ENCODE measurements around the gene SLFN14.
"Not testable (repeated sequence)": the region's sequence is repeated elsewhere in the genome, so short reads cannot be mapped to it uniquely, and the experiment has no call there.

The SLFN14 gene

DNA sequence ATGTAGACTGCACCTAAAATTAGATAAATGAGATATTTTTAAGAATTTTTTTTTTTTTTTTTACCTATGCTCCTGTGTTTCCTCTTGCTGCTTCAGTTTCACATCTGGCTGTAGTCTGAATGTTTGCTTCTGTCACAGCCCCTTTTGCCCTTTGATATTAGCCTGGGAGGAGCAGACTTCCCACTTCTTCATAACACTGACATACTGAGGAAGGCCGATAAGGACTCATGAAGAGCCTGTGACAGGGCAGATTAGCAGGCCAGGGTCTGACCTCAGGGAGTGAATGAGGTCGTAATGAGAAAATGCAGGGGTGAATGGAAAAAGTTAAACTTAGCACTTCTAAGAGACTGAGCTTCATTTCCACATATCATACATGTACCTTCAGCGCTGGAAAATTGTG is at the start of gene SLFN14:
TSS of gene SLFN14 (minus strand) at position 117 of the 400 bp plus-strand sequence. CDS start 2,757 bp downstream, outside the sequence.
- no peak for DNase-seq

DNA sequence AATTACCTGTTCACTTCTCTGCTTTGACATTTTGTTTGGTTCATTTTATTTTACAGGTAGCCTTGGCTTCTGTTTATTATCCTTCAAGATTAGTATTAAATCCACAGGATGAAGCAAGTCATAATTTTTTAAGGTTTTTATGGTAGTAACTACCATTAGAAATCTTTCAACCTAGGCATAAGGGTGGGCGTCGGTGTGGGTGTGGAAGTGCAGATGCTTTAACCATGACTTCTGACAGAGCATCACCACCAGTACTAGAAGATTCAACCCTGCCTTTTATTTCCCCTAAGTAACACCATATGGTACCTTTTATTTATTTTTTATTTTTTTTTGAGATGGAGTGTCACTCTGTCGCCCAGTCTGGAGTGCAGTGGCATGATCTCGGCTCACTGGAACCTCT is 49.2 kb upstream of the SLFN14 start:
- no peak for DNase-seq

DNA sequence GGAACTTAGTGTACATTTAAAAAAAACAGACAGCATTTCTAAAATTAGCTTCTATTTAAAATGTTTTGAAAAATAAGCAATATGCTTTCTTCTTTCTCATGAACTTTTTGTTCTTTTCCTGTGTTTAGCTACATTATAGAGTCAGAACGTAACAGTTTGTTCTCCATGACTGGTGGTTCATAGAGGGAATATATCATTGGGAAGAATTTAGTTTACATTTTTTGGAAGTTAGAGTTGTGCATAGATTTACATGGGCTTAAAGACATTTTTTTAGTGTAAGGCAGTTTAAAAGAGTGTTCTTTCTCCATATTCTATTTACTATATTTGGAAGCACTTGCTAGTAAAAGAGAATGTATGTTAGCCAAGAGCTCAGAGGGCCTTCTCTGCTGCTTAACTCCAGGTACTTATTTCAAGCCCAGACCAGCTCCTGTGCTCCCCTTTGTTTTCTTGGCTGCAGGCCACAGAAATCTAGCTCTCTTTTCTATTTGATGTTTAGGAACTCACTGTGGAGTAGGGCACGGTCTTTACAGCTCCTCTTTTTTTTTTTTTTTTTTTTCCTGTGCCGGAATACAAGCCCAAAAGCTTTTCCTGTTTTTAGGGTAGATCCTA is 46.7 kb upstream of the SLFN14 start:
- no peak for DNase-seq

DNA sequence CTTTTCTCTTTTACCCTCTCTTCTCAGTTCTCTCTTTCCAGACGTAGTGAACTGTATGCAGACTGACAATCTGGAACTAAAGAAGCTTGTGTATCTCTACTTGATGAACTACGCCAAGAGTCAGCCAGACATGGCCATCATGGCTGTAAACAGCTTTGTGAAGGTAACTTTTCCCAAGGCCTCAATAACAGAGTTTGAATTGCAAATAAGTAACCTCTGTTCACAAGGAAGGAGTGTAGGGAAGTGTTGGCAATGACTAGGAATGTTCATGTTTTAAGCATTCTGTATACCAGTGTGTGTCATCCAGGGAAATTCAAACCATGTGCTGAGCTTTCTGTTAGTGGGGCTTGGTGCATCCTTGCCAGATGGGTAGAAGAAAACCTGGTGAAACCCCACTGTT is 45.1 kb upstream of the SLFN14 start:
- no peak for DNase-seq

DNA sequence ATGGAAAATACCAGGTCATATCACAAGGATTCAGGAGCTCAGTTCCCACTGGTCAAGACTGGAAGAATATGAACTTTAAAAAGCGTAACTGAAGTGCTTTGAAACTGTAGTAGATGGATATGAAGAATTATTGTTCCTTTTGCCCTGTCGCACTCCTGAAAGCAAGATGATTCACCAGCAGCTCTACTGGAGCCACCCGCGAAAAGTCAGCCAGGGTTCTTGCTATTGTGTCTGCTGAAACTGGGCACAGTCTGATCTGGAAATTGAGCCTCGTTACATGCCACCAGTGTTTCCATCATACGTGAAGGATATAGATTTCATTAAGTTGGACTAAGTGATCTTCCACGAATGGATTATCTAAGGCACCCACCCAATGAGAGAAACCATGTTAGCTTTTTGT is 43.1 kb upstream of the SLFN14 start:
- DNase-seq, result no peak

DNA sequence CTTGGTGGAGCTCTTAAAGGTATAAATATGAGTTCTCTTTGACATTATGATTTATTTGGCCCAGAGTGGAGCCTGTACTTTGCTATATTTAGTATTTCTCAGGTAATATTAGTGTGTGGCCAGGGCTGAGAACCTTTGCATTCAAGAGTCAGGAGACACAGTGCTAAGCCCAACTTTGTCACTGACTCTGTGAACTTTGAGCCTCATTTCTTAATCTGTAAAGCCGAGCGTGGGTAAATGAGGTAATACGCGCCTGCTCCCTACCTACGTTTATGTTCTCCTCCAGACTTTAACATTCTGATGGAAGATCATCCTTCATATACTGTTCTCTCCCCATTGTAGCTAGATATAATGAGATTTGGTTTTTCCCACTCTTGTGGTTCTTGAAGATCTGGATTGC is 37.0 kb upstream of the SLFN14 start:
- no peak for DNase-seq

DNA sequence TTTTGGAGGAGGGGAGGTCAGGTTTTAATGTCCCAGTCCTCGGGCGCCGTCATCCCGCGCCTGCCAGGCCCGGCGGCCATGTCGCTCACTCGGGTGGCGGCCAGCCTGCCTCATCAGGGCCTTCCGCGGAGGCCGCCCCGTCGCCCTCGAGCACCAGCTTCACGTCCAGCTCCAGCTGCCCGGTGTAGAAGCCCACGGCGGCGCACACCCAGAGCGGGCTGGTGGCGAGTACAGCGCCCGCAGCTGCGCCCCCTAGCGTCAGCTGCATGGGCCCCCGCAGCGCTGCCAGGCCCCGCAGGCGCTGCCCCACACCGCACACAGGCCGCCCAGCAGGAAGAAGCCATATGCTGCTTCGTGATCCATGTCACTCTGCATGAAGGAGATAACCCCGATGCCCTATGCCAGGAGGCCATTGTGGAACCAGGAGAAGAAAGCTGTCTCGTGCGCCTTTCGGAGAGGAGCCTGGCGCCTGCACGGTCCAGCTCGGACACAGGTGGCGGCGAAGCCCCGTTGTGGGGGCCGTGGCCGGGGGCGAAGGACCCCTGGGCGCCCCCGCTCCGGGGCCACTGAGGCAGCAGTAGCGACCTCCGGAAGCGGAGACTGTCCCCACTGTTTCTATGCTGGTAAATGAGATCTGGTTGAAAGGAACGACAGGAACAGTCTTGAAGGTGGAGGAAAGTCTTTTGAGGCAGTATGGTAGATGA is 36.1 kb upstream of the SLFN14 start:
- no peak for DNase-seq

DNA sequence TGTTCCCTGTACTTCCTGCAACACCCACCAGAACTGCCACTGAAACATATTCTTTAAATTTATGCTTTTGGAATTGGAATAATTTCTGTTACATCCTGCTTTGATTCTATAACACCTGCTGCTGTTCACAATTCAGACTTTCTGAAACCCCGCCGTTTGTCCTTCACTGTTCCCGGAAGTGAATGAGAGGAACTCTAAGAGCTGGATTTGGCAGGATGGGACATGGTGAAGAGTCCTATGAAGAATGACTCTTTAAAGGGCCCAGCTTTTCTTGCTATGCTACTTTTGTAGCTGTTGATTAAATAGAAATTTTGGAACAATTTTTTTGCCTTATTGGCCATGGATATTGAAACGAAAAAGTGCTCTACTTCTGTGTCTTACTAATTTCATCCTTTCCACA is 35.5 kb upstream of the SLFN14 start:
- no peak for DNase-seq

DNA sequence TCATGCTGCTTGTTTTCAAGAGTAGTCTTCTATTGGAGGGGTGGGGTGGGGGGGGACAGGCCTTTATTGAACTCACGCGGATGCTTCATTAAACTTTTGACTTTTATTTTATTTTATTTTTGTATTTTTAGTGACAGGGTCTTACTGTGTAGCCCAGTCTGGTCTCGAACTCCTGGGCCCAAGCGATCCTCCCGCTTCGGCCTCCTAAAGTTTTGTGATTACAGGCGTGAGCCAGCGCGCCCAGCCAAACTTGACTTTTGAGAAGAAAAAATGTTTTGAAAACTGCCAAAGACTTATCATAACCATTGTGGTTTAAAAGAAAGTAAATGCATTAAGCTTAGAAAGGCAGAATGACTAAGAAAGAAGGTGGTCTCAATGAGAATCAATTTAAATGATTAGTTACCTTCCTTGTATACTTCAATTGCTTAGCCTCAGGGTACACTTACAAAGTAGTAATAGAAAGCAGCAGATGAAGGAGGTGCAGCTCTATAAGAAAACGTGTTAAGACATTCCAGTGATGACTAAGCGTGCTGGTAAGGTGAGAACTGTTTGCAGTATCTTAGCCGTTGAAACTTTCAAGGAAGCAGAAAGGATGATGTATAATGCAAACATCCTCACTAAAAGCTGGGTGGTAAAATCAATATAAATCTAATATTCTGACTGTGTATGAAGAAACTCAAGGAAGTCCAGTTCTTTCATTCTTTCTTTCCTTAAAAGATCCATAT is 27.7 kb upstream of the SLFN14 start:
- DNase-seq, result no peak

DNA sequence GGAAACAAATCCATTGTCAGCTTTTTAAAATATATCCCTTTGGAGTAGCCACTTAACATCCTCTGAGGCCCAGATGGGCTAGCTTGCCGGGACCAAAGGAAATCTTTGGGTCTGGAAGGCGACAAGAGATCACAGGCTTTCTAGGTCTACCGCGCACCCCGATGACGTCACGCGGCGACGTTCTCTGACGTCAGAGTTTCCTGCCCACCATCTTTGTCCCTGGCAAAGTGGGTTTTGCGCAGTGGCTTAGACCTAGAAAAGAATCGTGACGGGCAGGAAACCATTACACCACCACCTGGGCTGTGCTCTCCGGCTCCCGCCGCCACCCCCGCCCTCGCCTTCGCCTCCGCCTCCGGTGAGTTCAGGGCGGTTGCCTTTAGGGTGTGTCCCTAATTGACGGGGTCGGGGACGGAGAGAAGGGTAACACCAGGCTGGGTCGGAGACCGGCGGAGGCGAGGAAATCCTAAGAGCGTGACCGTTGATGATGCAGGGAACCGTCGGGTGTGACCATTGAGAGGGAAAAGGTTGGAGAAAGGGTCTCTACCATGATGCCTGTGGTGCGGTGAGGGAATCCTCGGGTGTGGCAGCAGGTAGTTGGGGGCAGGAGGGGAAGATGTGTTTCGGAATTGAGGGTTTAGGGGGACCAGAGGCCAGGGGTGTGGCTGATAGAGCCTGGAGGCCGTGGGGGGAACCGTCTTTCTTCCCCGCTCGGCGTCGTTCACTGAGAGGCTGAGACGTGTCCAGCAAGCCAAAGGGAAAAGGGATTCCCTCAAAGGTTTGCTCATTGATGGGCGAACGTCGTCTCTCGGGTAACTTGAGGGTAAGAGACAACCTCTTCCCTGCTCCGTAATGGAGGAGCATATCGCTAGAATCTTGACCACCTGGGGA is 26.7 kb upstream of the SLFN14 start, which contains the start of gene AP2B1:
TSS of gene AP2B1 (plus strand) at position 249 of the 888 bp plus-strand sequence. CDS start 6,709 bp downstream, outside the sequence.
- peak; percentile 97 for DNase-seq

DNA sequence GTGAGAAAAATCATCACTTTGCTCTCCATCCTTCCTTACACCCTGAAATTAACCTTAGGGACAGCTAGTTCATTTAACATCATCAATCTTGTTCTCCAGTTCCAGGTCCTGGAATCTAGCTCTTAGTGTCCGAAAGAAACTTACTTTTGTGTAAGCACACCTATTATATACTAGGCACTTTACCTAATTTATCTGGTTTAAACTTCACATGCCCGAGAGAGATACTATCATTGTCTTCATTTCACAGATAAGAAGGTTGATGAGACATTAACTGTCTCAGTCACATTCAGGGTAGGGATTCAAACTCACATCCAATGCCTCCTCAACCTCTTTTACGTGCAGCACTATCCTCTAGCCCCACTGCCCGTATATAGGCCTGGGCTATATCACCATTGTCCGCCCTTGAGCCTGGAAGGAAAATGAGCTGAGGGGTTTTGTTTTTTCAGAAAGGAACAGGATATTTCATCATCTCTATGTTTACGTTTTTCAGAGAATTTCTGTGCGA is 26.0 kb upstream of the SLFN14 start:
- DNase-seq, result no peak

DNA sequence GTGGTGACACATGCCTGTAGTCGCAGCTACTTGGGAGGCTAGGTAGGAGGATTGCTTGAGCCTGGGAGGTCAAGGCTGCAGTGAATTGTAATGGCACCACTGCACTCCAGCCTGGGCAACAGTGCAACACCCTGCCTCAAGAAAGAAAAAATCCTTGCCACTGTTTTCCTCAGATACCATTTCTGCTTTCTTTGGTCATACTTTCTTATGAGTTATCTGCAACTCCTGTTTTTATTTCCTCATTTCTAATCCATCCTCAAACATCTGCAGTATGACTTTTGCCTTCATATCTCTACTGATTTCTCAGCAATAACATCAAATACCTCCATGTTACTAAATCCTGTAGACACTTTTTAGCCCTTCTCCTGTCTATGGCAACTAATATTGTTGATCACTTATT is 23.4 kb upstream of the SLFN14 start:
- no peak for DNase-seq

DNA sequence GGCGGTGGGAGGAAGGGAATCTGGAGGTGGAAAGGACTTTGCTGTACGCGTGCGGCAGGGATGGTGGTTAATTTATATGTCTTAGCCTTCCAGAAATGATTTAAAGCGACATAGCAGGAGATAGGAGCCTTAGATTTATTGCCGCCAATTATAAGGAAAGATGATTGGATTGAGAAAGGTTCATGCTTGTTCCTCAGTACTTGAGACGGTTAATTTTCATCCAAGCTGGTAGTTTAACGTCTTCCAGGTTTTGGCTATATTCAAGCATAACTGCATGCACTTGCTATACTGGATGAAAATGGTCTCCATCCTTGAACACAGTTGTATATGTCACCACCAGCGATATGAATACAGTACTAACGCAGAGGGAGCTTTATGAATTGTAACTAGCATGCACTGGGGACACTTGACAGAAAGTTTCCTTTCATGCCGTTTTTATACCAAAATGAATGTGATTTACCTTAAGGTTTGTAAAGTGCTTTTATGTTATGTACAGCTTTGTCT is 18.4 kb upstream of the SLFN14 start:
- no peak for DNase-seq

DNA sequence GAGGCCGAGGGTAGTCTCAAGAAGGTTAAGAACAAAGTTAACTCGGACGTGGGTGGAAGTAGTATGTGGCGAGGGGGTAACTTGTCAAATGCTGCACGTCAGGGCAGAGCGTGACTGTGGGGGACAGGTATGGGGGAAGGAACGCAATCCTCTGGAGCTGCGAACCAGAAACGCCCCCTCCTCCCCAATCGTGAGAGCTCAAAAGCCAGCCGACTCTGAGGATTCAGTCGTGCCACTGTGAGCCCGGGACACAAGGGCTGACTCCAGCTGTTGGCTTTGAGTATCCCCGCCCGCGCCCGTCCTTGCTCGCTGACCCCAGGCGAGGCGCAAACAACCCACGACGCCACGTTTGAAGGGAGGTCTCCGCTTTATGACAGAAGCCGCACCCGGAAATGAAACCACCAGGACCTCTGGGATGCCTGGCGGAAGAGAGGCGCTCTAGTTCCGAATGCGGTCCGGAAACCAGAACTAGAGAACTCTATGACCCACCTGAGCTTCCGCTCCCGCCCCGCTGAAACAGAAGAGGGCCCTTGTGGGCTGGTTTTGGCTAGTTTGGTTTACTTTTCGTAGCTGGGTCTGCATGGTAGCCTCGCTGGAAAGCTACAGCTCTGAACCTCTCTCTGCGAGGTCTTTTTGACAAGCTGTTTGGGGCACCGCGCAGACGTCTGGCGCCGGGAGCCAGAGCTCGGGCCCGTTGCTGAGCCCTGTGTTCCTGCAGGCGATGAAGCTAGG is 17.7 kb upstream of the SLFN14 start, which contains the start of gene PEX12:
TSS of gene PEX12 (minus strand) at position 375 of the 732 bp plus-strand sequence. CDS start 550 bp downstream, outside the sequence.
- DNase-seq, result peak; percentile 95

DNA sequence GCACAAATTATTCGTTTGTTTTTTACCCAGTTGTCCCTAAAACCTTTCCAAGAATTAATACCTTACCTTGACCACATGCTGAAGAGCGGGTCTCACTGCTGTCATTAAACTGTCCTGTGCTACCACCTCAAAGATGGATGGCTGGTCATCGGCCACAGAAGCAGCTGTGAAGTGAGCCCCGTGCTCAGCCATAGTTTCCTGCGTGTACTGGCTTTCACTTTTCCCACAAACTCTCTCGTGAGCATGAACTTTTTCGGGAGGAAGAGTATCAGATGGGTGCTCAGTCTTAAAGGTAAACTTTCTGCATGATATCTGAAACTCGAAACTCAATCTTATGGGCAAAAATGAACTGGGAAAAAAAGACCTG is 17.2 kb upstream of the SLFN14 start:
- peak; percentile 31 for DNase-seq

DNA sequence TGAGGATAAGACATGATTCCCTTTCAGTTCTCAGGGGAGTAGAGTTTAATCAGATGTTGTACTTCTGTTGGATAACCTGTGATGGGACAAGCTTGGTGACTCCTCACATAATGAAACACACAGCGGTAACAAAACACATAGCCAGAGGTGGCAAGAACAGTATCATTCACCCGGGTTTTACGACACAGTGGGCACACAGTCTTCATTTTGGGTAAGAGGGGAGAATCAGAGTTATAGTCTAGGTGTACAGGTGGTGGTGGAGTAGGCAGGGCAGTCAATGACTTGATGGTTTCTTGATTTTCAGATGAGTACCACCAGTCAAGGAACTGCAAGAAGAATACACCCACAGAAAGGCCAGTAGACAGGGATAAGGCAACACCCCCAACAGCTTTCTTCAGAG is 15.1 kb upstream of the SLFN14 start:
- DNase-seq, result no peak

DNA sequence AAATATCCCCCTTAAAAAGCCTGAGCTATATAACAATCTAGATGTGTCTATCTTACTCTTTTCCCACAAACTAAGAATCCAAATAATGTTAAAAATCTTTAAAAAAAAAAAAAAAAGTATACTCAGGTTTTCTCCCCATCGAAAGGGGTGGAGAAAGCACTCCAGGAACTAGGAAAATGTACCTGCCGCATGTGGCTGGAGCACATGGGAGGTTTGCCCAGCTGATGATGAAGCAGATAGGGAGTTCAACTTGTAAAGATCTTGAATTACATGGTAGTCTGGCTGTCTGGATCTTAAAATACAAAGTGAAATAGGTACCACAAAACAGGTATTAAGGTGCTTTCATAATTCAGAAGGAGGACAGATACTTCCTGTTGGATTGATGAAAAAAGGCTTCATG is 8.8 kb upstream of the SLFN14 start:
- no peak for DNase-seq

DNA sequence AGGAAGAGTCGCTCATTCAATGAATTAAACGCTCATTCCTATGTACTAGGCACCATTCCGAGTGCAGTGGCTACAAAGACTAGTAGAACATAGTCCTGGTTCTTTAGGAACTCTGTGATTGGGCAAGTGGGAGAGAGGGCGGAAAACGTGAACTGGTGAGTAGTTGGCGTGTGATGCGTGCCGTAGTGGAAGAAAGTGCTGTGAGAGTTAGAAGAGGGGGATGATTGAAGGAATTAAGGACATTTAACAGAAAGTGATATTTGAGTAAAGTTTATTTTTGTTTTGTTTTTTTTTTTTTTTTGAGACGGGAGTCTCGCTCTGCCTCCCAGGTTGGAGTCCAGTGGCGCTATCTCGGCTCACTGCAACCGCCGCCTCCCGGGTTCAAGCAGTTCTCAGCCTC is 7.9 kb upstream of the SLFN14 start:
- no peak for DNase-seq

DNA sequence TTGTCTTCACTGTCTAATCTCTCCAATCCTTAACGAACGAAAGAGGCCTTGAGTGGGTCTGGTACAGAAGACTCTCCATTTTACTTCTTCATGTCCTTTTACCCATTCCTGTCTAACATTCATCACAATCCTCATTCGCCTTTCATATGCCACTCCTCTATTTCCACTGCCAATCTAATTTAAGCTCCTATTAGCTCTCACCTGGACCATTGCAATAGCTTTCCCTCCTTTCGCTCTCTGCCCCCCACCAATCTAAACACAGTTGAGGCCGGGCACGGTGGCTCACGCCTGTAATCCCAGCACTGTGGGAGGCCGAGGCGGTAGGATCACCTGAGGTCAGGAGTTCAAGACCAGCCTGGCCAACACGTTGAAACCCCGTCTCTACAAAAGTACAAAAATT is 6.3 kb upstream of the SLFN14 start:
- DNase-seq, result no peak

DNA sequence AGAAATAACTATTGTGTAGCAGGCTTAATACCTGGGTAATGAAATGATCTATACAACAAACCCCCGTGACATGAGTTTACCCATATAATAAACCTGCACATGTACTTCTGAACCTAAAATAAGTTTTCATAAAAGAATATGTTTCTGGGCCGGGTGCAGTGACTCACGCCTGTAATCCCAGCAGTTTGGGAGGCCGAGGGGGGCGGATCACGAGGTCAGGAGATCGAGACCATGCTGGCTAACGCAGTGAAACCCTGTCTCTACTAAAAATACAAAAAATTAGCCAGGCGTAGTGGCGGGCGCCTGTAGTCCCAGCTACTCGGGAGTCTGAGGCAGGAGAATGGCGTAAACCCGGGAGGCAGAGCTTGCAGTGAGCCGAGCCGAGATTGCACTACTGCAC is 2.6 kb upstream of the SLFN14 start:
- DNase-seq, result not testable (repeated sequence)

DNA sequence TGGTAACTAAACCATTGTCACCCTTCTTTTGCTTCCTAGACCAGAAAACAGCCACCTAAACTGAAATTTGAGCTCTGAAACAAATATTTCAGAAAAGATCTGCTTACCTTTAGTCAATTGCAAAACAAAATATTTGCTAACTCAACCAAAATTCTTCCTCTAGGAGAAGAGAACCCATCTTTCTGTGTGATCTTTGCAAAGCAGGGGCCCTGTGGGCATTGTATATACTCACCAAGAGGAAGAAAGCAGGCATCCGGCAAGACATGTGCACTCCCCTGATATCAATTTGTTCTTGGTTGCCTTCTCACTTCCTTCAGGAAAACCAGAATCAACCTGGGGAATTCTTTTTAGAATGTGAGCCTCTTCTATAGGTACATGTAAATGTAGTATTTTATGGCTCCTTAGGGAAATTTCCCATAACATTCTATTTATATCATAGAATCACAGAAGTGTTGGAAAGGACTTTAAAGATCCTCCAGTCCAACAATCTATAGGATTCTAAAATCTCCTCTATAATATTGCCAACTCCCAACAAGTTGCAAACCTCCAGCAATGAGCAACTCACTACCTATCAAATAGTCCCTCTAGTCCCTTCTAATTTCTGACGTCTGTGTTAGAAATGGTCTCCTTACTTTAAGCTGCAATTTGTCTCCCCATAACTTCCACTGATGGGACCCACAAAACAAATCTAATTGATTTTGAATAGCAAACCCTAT is 966 bp downstream of the SLFN14 start:
- no peak for DNase-seq

Data from femur (tissue), 1 donor.